ENCODE data around the gene ATP9B. TPM values are rescaled to one million over a fixed set of nuclear protein-coding genes. Genes with fewer than 3 reads are reported as not detected.
"Not testable (repeated sequence)": the region's sequence is repeated elsewhere in the genome, so short reads cannot be mapped to it uniquely, and the experiment has no call there.

Gene ATP9B
- total and polyA plus RNA-seq, 4 donors, result 12.6 to 77.0 (median 29.9) TPM

DNA sequence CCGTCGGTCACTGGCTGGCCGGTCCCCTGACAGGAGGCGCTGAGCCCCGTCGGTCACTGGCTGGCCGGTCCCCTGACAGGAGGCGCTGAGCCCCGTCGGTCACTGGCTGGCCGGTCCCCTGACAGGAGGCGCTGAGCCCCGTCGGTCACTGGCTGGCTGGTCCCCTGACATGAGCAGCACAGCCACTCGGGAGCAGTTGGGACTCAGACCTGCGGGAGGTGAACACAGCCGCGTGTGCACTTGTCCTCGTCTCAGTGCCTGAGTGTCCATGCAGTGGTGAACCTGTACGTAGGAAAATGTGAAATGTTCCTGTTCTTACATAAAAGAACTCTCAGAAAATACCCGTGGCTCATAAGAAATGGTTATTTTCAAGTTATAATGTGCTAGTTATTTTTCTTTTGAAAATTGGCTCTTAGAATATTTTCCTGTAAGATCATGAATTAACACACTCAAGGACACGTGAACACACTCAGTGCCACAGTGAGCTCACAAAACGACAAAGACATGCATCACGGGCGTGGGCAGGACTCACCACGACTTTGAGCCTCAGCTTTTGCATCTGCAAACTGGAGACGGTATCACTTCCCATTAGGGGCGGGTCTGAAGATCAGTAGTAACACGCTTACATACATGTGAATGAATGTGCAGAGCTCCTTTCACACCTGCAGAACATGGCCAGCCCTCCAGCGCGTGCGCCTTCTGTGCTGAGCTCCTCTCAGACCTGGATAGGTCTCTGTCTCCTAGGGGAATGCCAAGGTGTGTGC is 305.4 kb downstream of the ATP9B start:
- 88 to 93% methylated on average over 23 to 25 of the region's 32 CpGs for WGBS, 2 donors

GRCh38 chr18:79375441-79376154 is 306.4 kb downstream of the ATP9B start:
- TF ChIP-seq, protein P1, sequence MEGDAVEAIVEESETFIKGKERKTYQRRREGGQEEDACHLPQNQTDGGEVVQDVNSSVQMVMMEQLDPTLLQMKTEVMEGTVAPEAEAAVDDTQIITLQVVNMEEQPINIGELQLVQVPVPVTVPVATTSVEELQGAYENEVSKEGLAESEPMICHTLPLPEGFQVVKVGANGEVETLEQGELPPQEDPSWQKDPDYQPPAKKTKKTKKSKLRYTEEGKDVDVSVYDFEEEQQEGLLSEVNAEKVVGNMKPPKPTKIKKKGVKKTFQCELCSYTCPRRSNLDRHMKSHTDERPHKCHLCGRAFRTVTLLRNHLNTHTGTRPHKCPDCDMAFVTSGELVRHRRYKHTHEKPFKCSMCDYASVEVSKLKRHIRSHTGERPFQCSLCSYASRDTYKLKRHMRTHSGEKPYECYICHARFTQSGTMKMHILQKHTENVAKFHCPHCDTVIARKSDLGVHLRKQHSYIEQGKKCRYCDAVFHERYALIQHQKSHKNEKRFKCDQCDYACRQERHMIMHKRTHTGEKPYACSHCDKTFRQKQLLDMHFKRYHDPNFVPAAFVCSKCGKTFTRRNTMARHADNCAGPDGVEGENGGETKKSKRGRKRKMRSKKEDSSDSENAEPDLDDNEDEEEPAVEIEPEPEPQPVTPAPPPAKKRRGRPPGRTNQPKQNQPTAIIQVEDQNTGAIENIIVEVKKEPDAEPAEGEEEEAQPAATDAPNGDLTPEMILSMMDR (IDR thresholded peaks at IDR 0.05; ENCODE audit: control extremely low read depth, extremely low read depth), result no peak
- WGBS, 2 donors, result 94 to 95% methylated on average over 10 of the region's 10 CpGs
- H3K9me3 ChIP-seq (ENCODE audit: control insufficient read depth in 4 of 4, insufficient read depth in 3 of 4, low read length in 3 of 4), result no peaks in the 10 kb centered on the region
- no peak overlapping the region for H3K4me3 ChIP-seq
- ATAC-seq (ENCODE audit: insufficient read depth, low FRiP score) (no peak), DNase-seq (no peak)
- peaks cover 0 to 1% (median 0%) of the 10 kb centered on the region in 5 donors for H3K4me1 ChIP-seq (ENCODE audit: control insufficient read depth in 5 of 5, insufficient read depth in 5 of 5, low read length in 5 of 5)
- H3K9ac ChIP-seq (ENCODE audit: insufficient read depth in 1 of 2, low read length in 2 of 2), result no peak overlapping the region
- H3K36me3 ChIP-seq (ENCODE audit: control insufficient read depth in 4 of 4, insufficient read depth in 4 of 4, low read length in 4 of 4), result peaks cover 0 to 18% (median 7%) of the 10 kb centered on the region in 4 donors
- H3K27me3 ChIP-seq (ENCODE audit: control insufficient read depth in 3 of 3, insufficient read depth in 3 of 3, low read length in 2 of 3), result no peaks in the 10 kb centered on the region
- no peak overlapping the region for H3K27ac ChIP-seq (ENCODE audit: low read depth in 1 of 2, low read length in 1 of 2)

More for the DNA sequence above, 305.4 kb downstream of the ATP9B start:
- H3K27me3 ChIP-seq (ENCODE audit: control insufficient read depth in 3 of 3, insufficient read depth in 3 of 3, low read length in 2 of 3), result no peaks in the 10 kb centered on the region
- peaks cover 0 to 1% (median 0%) of the 10 kb centered on the region in 5 donors for H3K4me1 ChIP-seq (ENCODE audit: control insufficient read depth in 5 of 5, insufficient read depth in 5 of 5, low read length in 5 of 5)
- TF ChIP-seq, protein P1 (IDR thresholded peaks at IDR 0.05; ENCODE audit: control extremely low read depth, extremely low read depth), result no peak
- no peak overlapping the region for H3K27ac ChIP-seq (ENCODE audit: low read depth in 1 of 2, low read length in 1 of 2)
- DNase-seq (no peak), ATAC-seq (ENCODE audit: insufficient read depth, low FRiP score) (no peak)
- H3K9me3 ChIP-seq (ENCODE audit: control insufficient read depth in 4 of 4, insufficient read depth in 3 of 4, low read length in 3 of 4), result no peaks in the 10 kb centered on the region
- no peak overlapping the region for H3K9ac ChIP-seq (ENCODE audit: insufficient read depth in 1 of 2, low read length in 2 of 2)
- H3K36me3 ChIP-seq (ENCODE audit: control insufficient read depth in 4 of 4, insufficient read depth in 4 of 4, low read length in 4 of 4), result peaks cover 0 to 18% (median 7%) of the 10 kb centered on the region in 4 donors
- no peak overlapping the region for H3K4me3 ChIP-seq

- H3K9me3 ChIP-seq (ENCODE audit: control insufficient read depth in 4 of 4, insufficient read depth in 3 of 4, low read length in 3 of 4); H3K9ac ChIP-seq (ENCODE audit: insufficient read depth in 1 of 2, low read length in 2 of 2); ATAC-seq (ENCODE audit: insufficient read depth, low FRiP score); H3K27me3 ChIP-seq (ENCODE audit: control insufficient read depth in 3 of 3, insufficient read depth in 3 of 3, low read length in 2 of 3); DNase-seq; H3K4me3 ChIP-seq; H3K4me1 ChIP-seq (ENCODE audit: control insufficient read depth in 5 of 5, insufficient read depth in 5 of 5, low read length in 5 of 5); H3K27ac ChIP-seq (ENCODE audit: low read depth in 1 of 2, low read length in 1 of 2): not testable (repeated sequence)
- WGBS, 2 donors, result 88 to 95% methylated on average over 12 of the region's 12 CpGs
- H3K36me3 ChIP-seq (ENCODE audit: control insufficient read depth in 4 of 4, insufficient read depth in 4 of 4, low read length in 4 of 4), result peaks cover 0 to 18% (median 6%) of the 10 kb centered on the region in 4 donors
Measured at GRCh38 chr18:79376661-79377060, 307.5 kb downstream of the ATP9B start.

Data from lung (tissue), 12 donors.